Mammary epithelial cell (primary cell): ENCODE data around the gene FAM200B.

Source experiments
- EZH2 ChIP-seq: IDR thresholded peaks from 2 replicates; pipeline ENCODE4 v1.6.1; 2012; ENCODE audit warnings: low read length, inconsistent platforms, borderline replicate concordance
- TF ChIP-seq, protein P1 (sequence below), 2 donors: IDR thresholded peaks in 1 of 2; conservative IDR thresholded peaks in 1 of 2; 2 replicates each; pipeline ENCODE4 v1.5.1; 2011 to 2012; ENCODE audit warnings: inconsistent platforms in 2 of 2, low read length in 2 of 2, mild to moderate bottlenecking in 2 of 2, control low read depth in 1 of 2, low read depth in 1 of 2; ENCODE audit not compliant: insufficient read depth in 1 of 2; ENCODE audit errors: extremely low read depth in 1 of 2

DNA sequence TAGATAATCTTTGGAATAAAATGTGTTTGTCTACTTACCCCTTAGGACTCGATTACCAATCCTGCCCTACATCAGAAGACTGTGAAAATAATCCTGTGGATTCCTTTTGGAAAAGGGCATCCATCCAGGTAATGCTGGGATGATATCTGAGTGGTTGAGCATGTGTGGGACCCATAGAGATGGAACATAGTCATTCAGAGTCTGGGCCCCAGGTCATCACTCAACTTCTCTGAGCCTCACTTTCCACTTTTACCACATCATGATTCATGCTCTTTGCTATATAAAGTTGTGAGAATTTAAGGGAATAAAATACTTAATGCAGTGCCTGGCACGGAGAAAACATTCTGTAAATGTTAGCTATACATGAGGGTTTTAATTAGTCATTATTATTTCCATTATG is 30.1 kb downstream of the FAM200B start:
- TF ChIP-seq EZH2, result no peak
- TF ChIP-seq, protein P1, sequence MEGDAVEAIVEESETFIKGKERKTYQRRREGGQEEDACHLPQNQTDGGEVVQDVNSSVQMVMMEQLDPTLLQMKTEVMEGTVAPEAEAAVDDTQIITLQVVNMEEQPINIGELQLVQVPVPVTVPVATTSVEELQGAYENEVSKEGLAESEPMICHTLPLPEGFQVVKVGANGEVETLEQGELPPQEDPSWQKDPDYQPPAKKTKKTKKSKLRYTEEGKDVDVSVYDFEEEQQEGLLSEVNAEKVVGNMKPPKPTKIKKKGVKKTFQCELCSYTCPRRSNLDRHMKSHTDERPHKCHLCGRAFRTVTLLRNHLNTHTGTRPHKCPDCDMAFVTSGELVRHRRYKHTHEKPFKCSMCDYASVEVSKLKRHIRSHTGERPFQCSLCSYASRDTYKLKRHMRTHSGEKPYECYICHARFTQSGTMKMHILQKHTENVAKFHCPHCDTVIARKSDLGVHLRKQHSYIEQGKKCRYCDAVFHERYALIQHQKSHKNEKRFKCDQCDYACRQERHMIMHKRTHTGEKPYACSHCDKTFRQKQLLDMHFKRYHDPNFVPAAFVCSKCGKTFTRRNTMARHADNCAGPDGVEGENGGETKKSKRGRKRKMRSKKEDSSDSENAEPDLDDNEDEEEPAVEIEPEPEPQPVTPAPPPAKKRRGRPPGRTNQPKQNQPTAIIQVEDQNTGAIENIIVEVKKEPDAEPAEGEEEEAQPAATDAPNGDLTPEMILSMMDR (conservative IDR thresholded peaks at IDR 0.05 in 1 of 2, IDR thresholded peaks at IDR 0.05 in 1 of 2; ENCODE audit: extremely low read depth in 1 of 2, insufficient read depth in 1 of 2, low read depth in 1 of 2, low read length in 2 of 2), result no peak
